ENCODE measurements around the gene RPTOR. TPM values are rescaled to one million over a fixed set of nuclear protein-coding genes. Genes with fewer than 3 reads are reported as not detected.

Gene RPTOR
- total RNA-seq, 1 donor from 2014 or later: 32.0 TPM

DNA sequence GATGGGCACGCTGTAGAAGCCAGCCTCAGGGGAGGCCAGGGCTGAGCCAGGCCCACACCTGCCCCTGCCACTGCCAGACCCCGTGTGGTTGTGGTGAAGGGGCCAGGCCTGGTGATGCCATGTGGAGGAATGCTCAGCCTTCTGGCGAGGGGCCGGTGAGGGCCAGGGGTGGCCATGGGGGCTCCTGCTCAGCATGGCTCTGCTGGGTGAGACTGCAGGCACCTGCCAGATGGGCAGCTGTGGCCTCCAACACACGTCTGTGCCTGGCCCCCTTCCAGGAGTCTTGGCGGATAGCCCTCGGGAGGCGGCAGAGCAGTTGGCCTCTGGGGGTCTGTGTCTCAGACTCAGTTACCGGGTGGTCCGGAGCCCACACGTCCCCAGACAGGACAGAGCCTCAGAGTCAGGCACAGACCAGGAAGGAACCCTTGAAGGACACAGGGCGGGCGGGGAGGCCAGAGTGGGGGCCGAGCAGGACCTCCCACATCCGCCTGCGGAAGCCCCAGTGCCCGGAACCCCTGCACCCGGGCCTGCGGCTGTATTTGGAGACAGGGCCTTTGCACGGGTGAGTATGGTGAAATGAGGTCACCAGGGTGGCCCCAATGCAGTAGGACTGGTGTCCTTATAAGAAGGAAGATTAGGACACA lies 424.5 kb downstream of the RPTOR start:
- no peak overlapping the region for H3K4me3 ChIP-seq (ENCODE audit: insufficient read depth, low read depth, low read length)
- no peak overlapping the region for H3K27ac Mint-ChIP-seq (ENCODE audit: unreplicated experiment)
- no peaks in the 10 kb centered on the region for H3K79me2 ChIP-seq (ENCODE audit: insufficient read depth, low read length)
- peaks cover 8% of the 10 kb centered on the region for H3K27me3 Mint-ChIP-seq (ENCODE audit: low read depth, unreplicated experiment)
- TF ChIP-seq EZH2 (IDR thresholded peaks at IDR 0.05; ENCODE audit: insufficient read depth, low read length) (no peak), CTCF (IDR thresholded peaks at IDR 0.05; ENCODE audit: insufficient read depth, low read depth, low read length) (no peak)
- H3K4me1 ChIP-seq (ENCODE audit: insufficient read depth, low read length): peaks cover 8% of the 10 kb centered on the region
- no peak overlapping the region for H3K27ac ChIP-seq (ENCODE audit: low read depth, low read length)
- H3K4me3 Mint-ChIP-seq (ENCODE audit: unreplicated experiment): no peak overlapping the region
- H3K4me1 Mint-ChIP-seq (ENCODE audit: low read depth, unreplicated experiment): peaks cover 8% of the 10 kb centered on the region
- no peaks in the 10 kb centered on the region for H3K36me3 ChIP-seq (ENCODE audit: insufficient read depth, low read length)
- no peak overlapping the region for H2AFZ ChIP-seq (ENCODE audit: low read depth, low read length)
- H3K9me3 Mint-ChIP-seq (ENCODE audit: unreplicated experiment): no peaks in the 10 kb centered on the region
- no peaks in the 10 kb centered on the region for H3K36me3 Mint-ChIP-seq (ENCODE audit: low read depth, unreplicated experiment)
- no peak overlapping the region for H3K9ac ChIP-seq (ENCODE audit: low read length)
- no peak for DNase-seq (ENCODE audit: low read depth)
- no peaks in the 10 kb centered on the region for H3K9me3 ChIP-seq (ENCODE audit: insufficient read depth, low read depth, low read length)
- no peak for FAIRE-seq
- no peaks in the 10 kb centered on the region for H4K20me1 ChIP-seq (ENCODE audit: insufficient read depth, low read length)
- H3K27me3 ChIP-seq (ENCODE audit: insufficient read depth, low read length): peaks cover 4% of the 10 kb centered on the region
- peak overlapping the region; percentile 60 for H3K4me2 ChIP-seq (ENCODE audit: low read length)

- peaks cover 8% of the 10 kb centered on the region for H3K4me1 ChIP-seq (ENCODE audit: insufficient read depth, low read length)
- H3K27me3 ChIP-seq (ENCODE audit: insufficient read depth, low read length): peaks cover 4% of the 10 kb centered on the region
- no peaks in the 10 kb centered on the region for H3K9me3 ChIP-seq (ENCODE audit: insufficient read depth, low read depth, low read length)
- no peaks in the 10 kb centered on the region for H4K20me1 ChIP-seq (ENCODE audit: insufficient read depth, low read length)
- no peak overlapping the region for H3K27ac ChIP-seq (ENCODE audit: low read depth, low read length)
- TF ChIP-seq CTCF (IDR thresholded peaks at IDR 0.05; ENCODE audit: insufficient read depth, low read depth, low read length) (no peak), EZH2 (IDR thresholded peaks at IDR 0.05; ENCODE audit: insufficient read depth, low read length) (no peak)
- no peaks in the 10 kb centered on the region for H3K36me3 ChIP-seq (ENCODE audit: insufficient read depth, low read length)
- H3K79me2 ChIP-seq (ENCODE audit: insufficient read depth, low read length): no peaks in the 10 kb centered on the region
- no peaks in the 10 kb centered on the region for H3K9me3 Mint-ChIP-seq (ENCODE audit: unreplicated experiment)
- no peak for FAIRE-seq
- H3K27me3 Mint-ChIP-seq (ENCODE audit: low read depth, unreplicated experiment): peaks cover 8% of the 10 kb centered on the region
- H2AFZ ChIP-seq (ENCODE audit: low read depth, low read length): no peak overlapping the region
- H3K36me3 Mint-ChIP-seq (ENCODE audit: low read depth, unreplicated experiment): no peaks in the 10 kb centered on the region
- H3K4me3 ChIP-seq (ENCODE audit: insufficient read depth, low read depth, low read length): no peak overlapping the region
- no peak for DNase-seq (ENCODE audit: low read depth)
- no peak overlapping the region for H3K27ac Mint-ChIP-seq (ENCODE audit: unreplicated experiment)
- H3K4me3 Mint-ChIP-seq (ENCODE audit: unreplicated experiment): no peak overlapping the region
- H3K4me2 ChIP-seq (ENCODE audit: low read length): no peak overlapping the region
- H3K4me1 Mint-ChIP-seq (ENCODE audit: low read depth, unreplicated experiment): peaks cover 8% of the 10 kb centered on the region
- H3K9ac ChIP-seq (ENCODE audit: low read length): no peak overlapping the region
Observed at GRCh38 chr17:80969674-80970043, 425.0 kb downstream of the RPTOR start.

- Histone ChIP-seq H3K4me1 (ENCODE audit: insufficient read depth, low read length) (peaks cover 8% of the 10 kb centered on the region), H3K4me3 (ENCODE audit: insufficient read depth, low read depth, low read length) (no peak overlapping the region), H3K27me3 (ENCODE audit: insufficient read depth, low read length) (peaks cover 4% of the 10 kb centered on the region), H3K27ac (ENCODE audit: low read depth, low read length) (no peak overlapping the region), H3K79me2 (ENCODE audit: insufficient read depth, low read length) (no peaks in the 10 kb centered on the region), H3K9me3 (ENCODE audit: insufficient read depth, low read depth, low read length) (no peaks in the 10 kb centered on the region), H4K20me1 (ENCODE audit: insufficient read depth, low read length) (no peaks in the 10 kb centered on the region), H3K4me2 (ENCODE audit: low read length) (peak overlapping the region; percentile 26), H3K36me3 (ENCODE audit: insufficient read depth, low read length) (no peaks in the 10 kb centered on the region), H3K9ac (ENCODE audit: low read length) (no peak overlapping the region), H2AFZ (ENCODE audit: low read depth, low read length) (no peak overlapping the region)
- DNase-seq (ENCODE audit: low read depth): no peak
- Mint-ChIP-seq H3K27me3 (ENCODE audit: low read depth, unreplicated experiment) (peaks cover 8% of the 10 kb centered on the region), H3K36me3 (ENCODE audit: low read depth, unreplicated experiment) (no peaks in the 10 kb centered on the region), H3K4me1 (ENCODE audit: low read depth, unreplicated experiment) (peaks cover 8% of the 10 kb centered on the region), H3K27ac (ENCODE audit: unreplicated experiment) (no peak overlapping the region), H3K4me3 (ENCODE audit: unreplicated experiment) (no peak overlapping the region), H3K9me3 (ENCODE audit: unreplicated experiment) (no peaks in the 10 kb centered on the region)
- no peak for TF ChIP-seq CTCF (IDR thresholded peaks at IDR 0.05; ENCODE audit: insufficient read depth, low read depth, low read length)
- TF ChIP-seq EZH2 (IDR thresholded peaks at IDR 0.05; ENCODE audit: insufficient read depth, low read length): no peak
- FAIRE-seq: no peak
Observed at GRCh38 chr17:80970044-80970761, 425.6 kb downstream of the RPTOR start.
